GM19438 (cell line): ENCODE measurements around the gene LRRC75B.
"Not testable (repeated sequence)": the region's sequence is repeated elsewhere in the genome, so short reads cannot be mapped to it uniquely, and the experiment has no call there.

Source experiments
- ATAC-seq: cut with Tn5 transposase; IDR thresholded peaks from one replicate; pipeline ENCODE4 v1.9.1; 2021; ENCODE audit warnings: low read depth; ENCODE audit not compliant: unreplicated experiment

Gene LRRC75B, protein sequence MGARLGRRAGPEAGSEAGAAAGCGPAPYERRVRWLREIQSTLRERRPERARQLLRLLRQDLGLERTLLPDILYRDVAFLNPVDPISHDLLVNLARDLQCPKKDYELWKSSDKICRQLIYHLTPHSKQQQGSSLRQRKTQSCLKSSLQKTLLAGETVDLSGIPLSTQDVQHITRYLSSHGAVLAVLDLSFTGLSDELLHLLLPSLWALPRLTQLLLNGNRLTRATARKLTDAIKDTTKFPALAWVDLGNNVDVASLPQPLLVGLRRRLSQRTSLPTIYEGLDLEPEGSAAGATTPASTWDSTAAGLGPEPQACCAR

DNA sequence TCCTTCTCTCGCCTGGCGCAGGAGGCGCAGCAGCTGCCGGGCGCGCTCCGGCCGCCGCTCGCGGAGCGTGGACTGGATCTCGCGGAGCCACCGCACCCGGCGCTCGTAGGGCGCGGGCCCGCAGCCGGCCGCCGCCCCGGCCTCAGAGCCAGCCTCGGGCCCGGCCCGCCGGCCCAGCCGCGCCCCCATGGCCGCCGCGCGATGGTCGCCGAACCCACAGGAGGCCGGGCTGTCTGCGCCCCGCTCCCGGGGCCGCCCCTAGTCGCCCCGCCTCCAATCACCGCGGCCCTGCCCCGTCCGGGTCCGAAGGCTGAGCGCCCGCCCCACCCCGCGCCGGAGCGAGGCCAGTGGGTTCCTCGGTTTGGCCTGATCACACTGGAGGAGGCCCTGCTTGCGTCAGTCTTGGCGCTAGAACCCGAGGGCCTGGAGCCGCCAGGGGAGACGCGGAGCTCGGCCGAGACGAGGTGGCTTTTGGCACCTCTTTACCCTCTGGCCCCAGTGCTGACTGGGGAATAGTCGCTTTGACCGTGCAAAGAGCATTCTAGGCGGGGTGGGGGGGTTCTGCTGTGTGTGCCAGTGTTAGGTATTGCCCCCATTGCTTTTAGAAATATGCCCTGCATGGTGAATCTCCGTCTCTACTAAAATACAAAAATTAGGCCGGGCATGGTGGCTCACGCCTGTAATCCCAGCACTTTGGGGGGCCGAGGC is at the start of gene LRRC75B:
Gene LRRC75B, minus strand, starts transcription at position 223 of the 708 bp plus-strand sequence. Its CDS starts 34 bp downstream, at position 189.
- ATAC-seq: peak; percentile 92

DNA sequence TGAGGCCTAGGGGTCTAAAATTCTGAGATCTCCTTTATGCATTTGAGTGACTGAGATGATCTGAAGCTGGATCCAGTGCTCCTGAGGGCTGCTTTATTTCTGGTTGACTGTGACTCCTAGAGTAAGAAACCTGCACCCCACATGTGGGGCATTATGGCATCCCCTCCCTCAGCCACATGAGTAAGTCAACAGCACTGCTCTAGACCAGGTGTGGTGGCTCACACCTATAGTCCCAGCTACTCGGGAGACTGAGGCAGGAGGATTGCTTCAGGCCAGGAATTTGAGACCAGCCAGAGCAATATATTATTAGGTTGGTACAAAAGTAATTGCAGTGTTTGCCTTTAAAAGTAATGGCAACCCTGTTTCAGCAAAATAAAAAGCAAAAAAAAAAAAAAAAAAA is 49.4 kb upstream of the LRRC75B start:
- ATAC-seq: not testable (repeated sequence)

- not testable (repeated sequence) for ATAC-seq
Measured at GRCh38 chr22:24636513-24636912, 43.6 kb upstream of the LRRC75B start.

DNA sequence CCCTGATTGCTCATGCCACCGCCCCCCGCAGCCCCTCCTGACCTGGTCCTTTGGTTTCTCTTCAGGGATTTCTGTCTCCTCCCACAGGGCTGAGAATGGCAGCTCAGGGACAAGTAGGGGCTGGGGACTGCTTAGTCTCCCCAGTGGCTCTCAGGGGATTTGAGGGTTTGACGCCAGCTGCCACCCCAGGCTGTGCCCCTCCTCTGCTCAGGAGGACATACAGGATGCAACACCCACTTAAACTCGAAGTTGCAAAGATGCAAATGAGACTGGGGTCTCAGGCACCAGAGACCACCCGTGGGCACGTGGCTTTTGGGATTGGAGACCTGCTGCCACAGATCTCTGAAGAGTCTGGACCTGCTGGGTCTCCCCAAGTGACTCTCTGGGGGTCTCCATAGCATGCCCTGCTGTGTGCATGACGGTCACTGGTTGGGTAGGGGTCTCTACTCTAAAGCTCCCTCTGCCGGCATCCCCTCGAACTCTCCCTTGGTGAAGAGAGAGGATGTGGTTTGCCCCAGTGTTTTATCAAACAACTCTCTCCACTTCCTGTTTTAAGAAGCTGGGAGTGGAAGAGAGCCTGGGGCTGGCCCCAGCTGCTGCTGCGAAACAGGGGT is 42.0 kb upstream of the LRRC75B start:
- not testable (repeated sequence) for ATAC-seq

GRCh38 chr22:24633231-24634023 is 40.6 kb upstream of the LRRC75B start:
- ATAC-seq: not testable (repeated sequence)

DNA sequence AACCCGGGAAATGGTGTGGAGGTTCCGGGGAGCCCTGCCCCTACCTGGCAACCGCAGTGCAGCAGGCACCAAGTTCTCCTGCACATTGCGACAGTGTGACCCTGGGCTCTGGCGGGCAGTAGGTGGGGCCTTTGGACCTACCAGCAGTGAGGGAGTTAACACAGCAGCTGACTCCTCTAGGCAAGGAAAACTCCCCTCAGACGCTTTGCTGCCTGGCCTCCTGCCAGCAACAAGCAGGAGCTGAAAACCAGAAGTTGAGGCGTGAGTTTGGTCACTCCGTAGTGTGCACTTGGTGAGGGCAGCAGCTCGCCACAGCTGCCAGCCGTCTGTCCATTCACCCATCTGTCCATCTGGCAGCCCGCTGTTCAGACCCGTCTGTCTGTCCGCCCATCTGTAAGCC is 39.8 kb upstream of the LRRC75B start:
- ATAC-seq: not testable (repeated sequence)

GRCh38 chr22:24631430-24632122 is 38.7 kb upstream of the LRRC75B start:
- not testable (repeated sequence) for ATAC-seq

- ATAC-seq: not testable (repeated sequence)
Measured at GRCh38 chr22:24630812-24631427, 38.0 kb upstream of the LRRC75B start.

DNA sequence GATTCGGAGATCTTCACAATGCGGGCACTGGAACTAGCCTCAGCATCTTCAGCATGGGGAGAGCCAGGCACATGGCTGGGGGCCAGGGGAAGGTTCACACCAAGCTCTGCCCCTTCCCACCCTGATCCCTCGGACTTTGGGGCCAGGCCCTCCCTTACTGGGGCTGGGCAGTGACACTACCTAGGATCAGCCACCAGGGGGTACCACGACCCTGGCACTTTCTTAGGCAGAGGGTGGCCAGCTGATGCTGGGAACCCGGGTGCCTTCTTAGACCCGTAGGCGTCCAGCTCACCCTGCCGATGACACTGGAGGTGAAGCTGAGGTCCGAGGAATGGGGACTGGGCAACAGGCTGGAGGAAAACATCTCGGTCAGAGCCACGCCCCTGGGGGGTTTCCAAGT is 36.2 kb upstream of the LRRC75B start:
- not testable (repeated sequence) for ATAC-seq

DNA sequence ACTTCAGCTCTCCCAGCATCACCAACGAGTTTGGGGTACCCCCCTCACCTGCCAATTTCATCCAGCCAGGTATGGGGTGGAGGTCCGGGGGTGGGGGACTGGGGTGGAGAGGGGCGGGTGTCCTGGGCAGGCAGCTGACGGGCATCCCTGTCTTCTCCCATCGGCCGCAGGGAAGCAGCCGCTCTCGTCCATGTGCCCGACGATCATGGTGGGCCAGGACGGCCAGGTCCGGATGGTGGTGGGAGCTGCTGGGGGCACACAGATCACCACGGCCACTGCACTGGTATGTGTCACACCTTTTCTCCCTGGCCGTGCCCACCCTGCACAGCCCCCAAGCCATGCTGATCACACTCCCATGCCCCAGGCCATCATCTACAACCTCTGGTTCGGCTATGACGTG is 35.0 kb upstream of the LRRC75B start:
- not testable (repeated sequence) for ATAC-seq

DNA sequence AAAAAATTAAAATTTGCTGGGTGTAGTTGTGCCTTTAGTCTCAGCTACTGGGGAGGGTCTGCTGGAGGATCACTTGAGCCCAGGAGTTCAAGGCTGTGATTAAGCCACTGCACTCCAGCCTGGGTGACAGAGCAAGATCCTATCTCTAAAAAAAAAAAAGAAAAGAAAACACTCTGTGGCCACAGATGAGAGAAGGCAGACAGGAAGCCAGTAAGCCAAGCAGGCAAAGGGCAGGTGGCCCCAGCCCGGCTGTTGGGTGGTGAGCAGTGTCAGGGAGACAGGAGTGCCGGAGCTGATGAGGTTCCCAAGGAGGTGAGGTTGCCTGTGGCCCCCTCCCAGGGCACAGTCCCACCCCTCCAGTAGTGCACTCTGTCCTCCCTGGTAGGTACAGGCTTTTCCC is 29.7 kb upstream of the LRRC75B start:
- not testable (repeated sequence) for ATAC-seq

- ATAC-seq: not testable (repeated sequence)
Measured at GRCh38 chr22:24621244-24621643, 28.4 kb upstream of the LRRC75B start.

GRCh38 chr22:24614794-24615193 is 21.9 kb upstream of the LRRC75B start:
- ATAC-seq: not testable (repeated sequence)

- not testable (repeated sequence) for ATAC-seq
Measured at GRCh38 chr22:24609888-24610287, 17.0 kb upstream of the LRRC75B start.

GRCh38 chr22:24608327-24608726 is 15.5 kb upstream of the LRRC75B start:
- ATAC-seq: not testable (repeated sequence)

- not testable (repeated sequence) for ATAC-seq
Measured at GRCh38 chr22:24607429-24607983, 14.6 kb upstream of the LRRC75B start.

DNA sequence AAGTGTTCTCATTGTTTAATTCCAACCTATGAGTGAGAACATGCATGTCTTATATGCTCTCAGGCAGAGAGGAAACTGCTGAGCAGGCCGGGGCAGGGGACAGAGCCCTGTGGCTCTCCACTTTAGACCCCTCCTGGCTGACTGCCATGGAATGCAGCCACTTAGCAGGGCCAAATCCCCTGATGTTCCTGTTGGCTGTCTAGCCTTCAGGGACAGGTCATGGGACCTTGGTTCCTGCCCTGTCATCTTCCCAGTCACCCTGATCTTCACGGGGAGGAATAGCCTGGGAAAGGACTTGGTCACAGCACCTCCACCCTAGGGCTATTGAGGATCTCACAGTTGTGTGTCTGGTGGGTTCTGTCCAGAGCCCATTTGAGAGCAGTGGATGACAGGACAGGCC is 13.5 kb upstream of the LRRC75B start:
- ATAC-seq: not testable (repeated sequence)

DNA sequence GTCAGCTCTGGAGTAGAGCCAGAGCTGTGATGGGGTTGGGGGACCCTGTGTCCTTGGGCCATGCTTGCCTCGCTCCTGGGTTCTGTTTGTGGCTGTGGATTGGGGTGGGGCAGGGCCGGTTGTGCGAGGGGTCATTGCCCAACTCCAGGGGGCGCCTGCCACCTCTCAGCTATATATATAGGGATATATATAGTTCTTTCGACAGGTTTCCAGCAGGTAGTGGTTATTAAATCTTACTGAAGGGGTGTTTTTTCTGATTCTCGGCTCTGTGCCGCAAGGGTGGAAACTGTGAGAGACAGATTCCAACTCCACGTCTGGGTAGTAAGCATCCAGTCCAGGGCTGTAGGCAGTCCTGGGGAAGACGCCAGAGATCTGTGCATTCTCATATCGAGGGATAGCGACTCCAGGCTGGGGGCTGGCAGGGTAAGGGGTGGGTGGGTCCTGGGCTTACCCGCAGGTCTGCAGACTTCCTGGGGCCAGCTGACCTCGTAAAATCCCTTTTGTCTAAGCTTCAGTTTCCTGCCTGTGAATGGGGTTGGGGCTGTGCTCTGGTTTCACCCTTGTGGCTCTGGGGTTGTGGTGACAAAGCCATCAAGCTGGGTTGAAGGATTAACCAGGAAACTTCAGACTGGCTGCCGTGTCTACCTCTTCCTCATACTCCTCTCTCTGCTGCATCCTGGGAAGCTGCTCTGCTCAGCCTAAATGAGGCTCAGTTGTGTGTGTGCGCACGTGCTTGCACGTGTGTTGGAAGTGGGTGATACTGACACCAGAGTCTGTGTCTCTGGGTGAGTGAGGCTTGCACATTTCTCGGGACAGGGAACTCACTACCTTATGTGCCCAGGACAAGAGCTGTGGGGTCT is 11.1 kb upstream of the LRRC75B start:
- not testable (repeated sequence) for ATAC-seq
